ENCODE measurements around the gene MANSC4.
"Not testable (repeated sequence)": the region's sequence is repeated elsewhere in the genome, so short reads cannot be mapped to it uniquely, and the experiment has no call there.

MANSC4 gene

GRCh38 chr12:27772328-27773049 is 7.5 kb downstream of the MANSC4 start:
- Histone ChIP-seq H3K36me3 (ENCODE audit: control insufficient read depth, insufficient read depth, low read length) (no peaks in the 10 kb centered on the region), H3K9me3 (ENCODE audit: control insufficient read depth, low read length) (no peaks in the 10 kb centered on the region), H3K27me3 (ENCODE audit: control insufficient read depth, insufficient read depth, low read length) (no peaks in the 10 kb centered on the region), H3K4me3 (ENCODE audit: low read length) (no peak overlapping the region), H3K9ac (ENCODE audit: low read length) (no peak overlapping the region), H3K4me1 (ENCODE audit: control insufficient read depth, insufficient read depth, low read length) (no peaks in the 10 kb centered on the region)

GRCh38 chr12:27771481-27772327 is 8.3 kb downstream of the MANSC4 start:
- Histone ChIP-seq H3K9me3 (ENCODE audit: control insufficient read depth, low read length) (no peaks in the 10 kb centered on the region), H3K27me3 (ENCODE audit: control insufficient read depth, insufficient read depth, low read length) (no peaks in the 10 kb centered on the region), H3K36me3 (ENCODE audit: control insufficient read depth, insufficient read depth, low read length) (no peaks in the 10 kb centered on the region), H3K9ac (ENCODE audit: low read length) (no peak overlapping the region), H3K4me1 (ENCODE audit: control insufficient read depth, insufficient read depth, low read length) (no peaks in the 10 kb centered on the region), H3K4me3 (ENCODE audit: low read length) (no peak overlapping the region)

- no peak overlapping the region for H3K9ac ChIP-seq (ENCODE audit: low read length)
- no peaks in the 10 kb centered on the region for H3K27me3 ChIP-seq (ENCODE audit: control insufficient read depth, insufficient read depth, low read length)
- H3K9me3 ChIP-seq (ENCODE audit: control insufficient read depth, low read length): no peaks in the 10 kb centered on the region
- H3K4me1 ChIP-seq (ENCODE audit: control insufficient read depth, insufficient read depth, low read length): no peaks in the 10 kb centered on the region
- H3K36me3 ChIP-seq (ENCODE audit: control insufficient read depth, insufficient read depth, low read length): no peaks in the 10 kb centered on the region
- H3K4me3 ChIP-seq (ENCODE audit: low read length): no peak overlapping the region
Observed at GRCh38 chr12:27769142-27769673, 10.8 kb downstream of the MANSC4 start.

- Histone ChIP-seq H3K27me3 (ENCODE audit: control insufficient read depth, insufficient read depth, low read length) (no peaks in the 10 kb centered on the region), H3K36me3 (ENCODE audit: control insufficient read depth, insufficient read depth, low read length) (no peaks in the 10 kb centered on the region), H3K9ac (ENCODE audit: low read length) (no peak overlapping the region), H3K9me3 (ENCODE audit: control insufficient read depth, low read length) (no peaks in the 10 kb centered on the region), H3K4me1 (ENCODE audit: control insufficient read depth, insufficient read depth, low read length) (no peaks in the 10 kb centered on the region), H3K4me3 (ENCODE audit: low read length) (no peak overlapping the region)
Observed at GRCh38 chr12:27766587-27766986, 13.4 kb downstream of the MANSC4 start.

GRCh38 chr12:27762757-27763156 is 17.3 kb downstream of the MANSC4 start:
- no peaks in the 10 kb centered on the region for H3K4me1 ChIP-seq (ENCODE audit: control insufficient read depth, insufficient read depth, low read length)
- H3K27me3 ChIP-seq (ENCODE audit: control insufficient read depth, insufficient read depth, low read length): no peaks in the 10 kb centered on the region
- no peaks in the 10 kb centered on the region for H3K9me3 ChIP-seq (ENCODE audit: control insufficient read depth, low read length)
- H3K4me3 ChIP-seq (ENCODE audit: low read length): no peak overlapping the region
- H3K9ac ChIP-seq (ENCODE audit: low read length): no peak overlapping the region
- H3K36me3 ChIP-seq (ENCODE audit: control insufficient read depth, insufficient read depth, low read length): no peaks in the 10 kb centered on the region

GRCh38 chr12:27756670-27757195 is 23.3 kb downstream of the MANSC4 start:
- H3K4me1 ChIP-seq (ENCODE audit: control insufficient read depth, insufficient read depth, low read length): peaks cover 5% of the 10 kb centered on the region
- H3K36me3 ChIP-seq (ENCODE audit: control insufficient read depth, insufficient read depth, low read length): no peaks in the 10 kb centered on the region
- H3K4me3 ChIP-seq (ENCODE audit: low read length): no peak overlapping the region
- no peak overlapping the region for H3K9ac ChIP-seq (ENCODE audit: low read length)
- no peaks in the 10 kb centered on the region for H3K27me3 ChIP-seq (ENCODE audit: control insufficient read depth, insufficient read depth, low read length)
- no peaks in the 10 kb centered on the region for H3K9me3 ChIP-seq (ENCODE audit: control insufficient read depth, low read length)

GRCh38 chr12:27754795-27755194 is 25.2 kb downstream of the MANSC4 start:
- Histone ChIP-seq H3K27me3 (ENCODE audit: control insufficient read depth, insufficient read depth, low read length) (no peaks in the 10 kb centered on the region), H3K36me3 (ENCODE audit: control insufficient read depth, insufficient read depth, low read length) (no peaks in the 10 kb centered on the region), H3K9me3 (ENCODE audit: control insufficient read depth, low read length) (no peaks in the 10 kb centered on the region), H3K4me3 (ENCODE audit: low read length) (no peak overlapping the region), H3K9ac (ENCODE audit: low read length) (no peak overlapping the region), H3K4me1 (ENCODE audit: control insufficient read depth, insufficient read depth, low read length) (peaks cover 5% of the 10 kb centered on the region)

- Histone ChIP-seq H3K9me3 (ENCODE audit: control insufficient read depth, low read length) (no peaks in the 10 kb centered on the region), H3K27me3 (ENCODE audit: control insufficient read depth, insufficient read depth, low read length) (no peaks in the 10 kb centered on the region), H3K4me1 (ENCODE audit: control insufficient read depth, insufficient read depth, low read length) (peaks cover 21% of the 10 kb centered on the region), H3K36me3 (ENCODE audit: control insufficient read depth, insufficient read depth, low read length) (no peaks in the 10 kb centered on the region), H3K9ac (ENCODE audit: low read length) (no peak overlapping the region), H3K4me3 (ENCODE audit: low read length) (no peak overlapping the region)
Observed at GRCh38 chr12:27751386-27752047, 28.5 kb downstream of the MANSC4 start.

GRCh38 chr12:27747111-27747820 is 32.8 kb downstream of the MANSC4 start:
- Histone ChIP-seq H3K9me3 (ENCODE audit: control insufficient read depth, low read length) (no peaks in the 10 kb centered on the region), H3K4me1 (ENCODE audit: control insufficient read depth, insufficient read depth, low read length) (peaks cover 21% of the 10 kb centered on the region), H3K9ac (ENCODE audit: low read length) (no peak overlapping the region)

GRCh38 chr12:27745734-27746133 is 34.3 kb downstream of the MANSC4 start:
- H3K4me3 ChIP-seq (ENCODE audit: low read length); H3K9ac ChIP-seq (ENCODE audit: low read length); H3K27me3 ChIP-seq (ENCODE audit: control insufficient read depth, insufficient read depth, low read length); H3K9me3 ChIP-seq (ENCODE audit: control insufficient read depth, low read length); H3K36me3 ChIP-seq (ENCODE audit: control insufficient read depth, insufficient read depth, low read length): not testable (repeated sequence)
- peaks cover 16% of the 10 kb centered on the region for H3K4me1 ChIP-seq (ENCODE audit: control insufficient read depth, insufficient read depth, low read length)

More at GRCh38 chr12:27747111-27747820, 32.8 kb downstream of the MANSC4 start:
- Histone ChIP-seq H3K36me3 (ENCODE audit: control insufficient read depth, insufficient read depth, low read length) (no peaks in the 10 kb centered on the region), H3K27me3 (ENCODE audit: control insufficient read depth, insufficient read depth, low read length) (no peaks in the 10 kb centered on the region), H3K4me3 (ENCODE audit: low read length) (no peak overlapping the region)

- no peaks in the 10 kb centered on the region for H3K9me3 ChIP-seq (ENCODE audit: control insufficient read depth, low read length)
- no peak overlapping the region for H3K4me3 ChIP-seq (ENCODE audit: low read length)
- no peaks in the 10 kb centered on the region for H3K36me3 ChIP-seq (ENCODE audit: control insufficient read depth, insufficient read depth, low read length)
- H3K4me1 ChIP-seq (ENCODE audit: control insufficient read depth, insufficient read depth, low read length): peaks cover 14% of the 10 kb centered on the region
- no peak overlapping the region for H3K9ac ChIP-seq (ENCODE audit: low read length)
- H3K27me3 ChIP-seq (ENCODE audit: control insufficient read depth, insufficient read depth, low read length): no peaks in the 10 kb centered on the region
Observed at GRCh38 chr12:27743601-27744000, 36.4 kb downstream of the MANSC4 start.
